ENCODE measurements around the gene ABCA2. TPM values are rescaled to one million over a fixed set of nuclear protein-coding genes. Genes with fewer than 3 reads are reported as not detected.

ABCA2 gene
- total and polyA plus RNA-seq, 4 donors = 2.9 to 15.2 (median 12.3) TPM

DNA sequence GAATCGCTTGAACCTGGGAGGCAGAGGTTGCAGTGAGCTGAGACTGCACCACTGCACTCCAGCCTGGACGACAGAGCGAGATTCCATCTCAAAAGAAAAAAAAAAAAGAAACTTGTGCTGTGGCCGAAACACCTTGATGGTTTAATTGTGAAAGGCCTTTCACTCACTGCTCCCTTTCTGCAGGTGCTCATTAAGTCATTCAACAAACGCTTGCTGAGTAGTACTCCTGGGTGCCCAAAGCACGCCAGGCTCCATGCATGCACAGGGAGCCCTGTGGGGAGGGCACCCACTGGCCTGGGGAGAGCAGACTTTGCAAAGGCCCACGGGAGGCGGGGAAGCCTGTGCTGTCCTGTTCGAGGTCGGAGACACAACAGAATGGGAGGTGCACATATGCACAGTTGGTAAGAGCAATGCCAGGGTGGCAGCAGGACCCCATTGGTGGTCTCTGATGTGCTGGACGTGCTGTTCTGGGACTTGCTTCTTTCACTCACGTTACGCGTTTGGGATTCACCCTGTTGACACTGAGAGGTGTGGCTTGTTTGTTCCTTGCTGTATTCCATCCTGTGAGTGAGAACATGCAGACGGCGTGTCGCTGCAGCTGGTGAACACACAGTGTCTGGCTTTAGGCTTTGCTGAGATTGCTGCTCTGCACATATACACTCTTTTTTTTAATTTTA, 28.8 kb upstream of the ABCA2 start:
- H3K9me3 ChIP-seq (ENCODE audit: control insufficient read depth in 4 of 4, low read length in 3 of 4) = no peaks in the 10 kb centered on the region
- no peak overlapping the region for H3K27ac ChIP-seq (ENCODE audit: low read depth in 1 of 2, low read length in 2 of 2)
- H3K27me3 ChIP-seq (ENCODE audit: control insufficient read depth in 4 of 4, insufficient read depth in 4 of 4, low read length in 3 of 4) = no peaks in the 10 kb centered on the region
- H3K9ac ChIP-seq (ENCODE audit: low read depth in 1 of 2, low read length in 2 of 2) = no peak overlapping the region
- DNase-seq (ENCODE audit: low spot score) = no peak
- TF ChIP-seq, protein P1, sequence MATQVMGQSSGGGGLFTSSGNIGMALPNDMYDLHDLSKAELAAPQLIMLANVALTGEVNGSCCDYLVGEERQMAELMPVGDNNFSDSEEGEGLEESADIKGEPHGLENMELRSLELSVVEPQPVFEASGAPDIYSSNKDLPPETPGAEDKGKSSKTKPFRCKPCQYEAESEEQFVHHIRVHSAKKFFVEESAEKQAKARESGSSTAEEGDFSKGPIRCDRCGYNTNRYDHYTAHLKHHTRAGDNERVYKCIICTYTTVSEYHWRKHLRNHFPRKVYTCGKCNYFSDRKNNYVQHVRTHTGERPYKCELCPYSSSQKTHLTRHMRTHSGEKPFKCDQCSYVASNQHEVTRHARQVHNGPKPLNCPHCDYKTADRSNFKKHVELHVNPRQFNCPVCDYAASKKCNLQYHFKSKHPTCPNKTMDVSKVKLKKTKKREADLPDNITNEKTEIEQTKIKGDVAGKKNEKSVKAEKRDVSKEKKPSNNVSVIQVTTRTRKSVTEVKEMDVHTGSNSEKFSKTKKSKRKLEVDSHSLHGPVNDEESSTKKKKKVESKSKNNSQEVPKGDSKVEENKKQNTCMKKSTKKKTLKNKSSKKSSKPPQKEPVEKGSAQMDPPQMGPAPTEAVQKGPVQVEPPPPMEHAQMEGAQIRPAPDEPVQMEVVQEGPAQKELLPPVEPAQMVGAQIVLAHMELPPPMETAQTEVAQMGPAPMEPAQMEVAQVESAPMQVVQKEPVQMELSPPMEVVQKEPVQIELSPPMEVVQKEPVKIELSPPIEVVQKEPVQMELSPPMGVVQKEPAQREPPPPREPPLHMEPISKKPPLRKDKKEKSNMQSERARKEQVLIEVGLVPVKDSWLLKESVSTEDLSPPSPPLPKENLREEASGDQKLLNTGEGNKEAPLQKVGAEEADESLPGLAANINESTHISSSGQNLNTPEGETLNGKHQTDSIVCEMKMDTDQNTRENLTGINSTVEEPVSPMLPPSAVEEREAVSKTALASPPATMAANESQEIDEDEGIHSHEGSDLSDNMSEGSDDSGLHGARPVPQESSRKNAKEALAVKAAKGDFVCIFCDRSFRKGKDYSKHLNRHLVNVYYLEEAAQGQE (IDR thresholded peaks at IDR 0.05) = no peak
- TF ChIP-seq FOXA2 (IDR thresholded peaks at IDR 0.05) (no peak), YY1 (IDR thresholded peaks at IDR 0.05) (no peak), RAD21 (IDR thresholded peaks at IDR 0.05) (no peak)
- H3K4me1 ChIP-seq (ENCODE audit: control insufficient read depth in 4 of 4, insufficient read depth in 4 of 4, low read length in 3 of 4) = peaks cover 21 to 38% (median 30%) of the 10 kb centered on the region in 4 donors
- WGBS = 68% methylated on average over 17 of the region's 17 CpGs
- no peaks in the 10 kb centered on the region for H3K36me3 ChIP-seq (ENCODE audit: control insufficient read depth in 4 of 4, insufficient read depth in 3 of 4, low read depth in 1 of 4, low read length in 3 of 4)
- H3K4me3 ChIP-seq (ENCODE audit: low read depth in 1 of 3, low read length in 3 of 3) = no peak overlapping the region

DNA sequence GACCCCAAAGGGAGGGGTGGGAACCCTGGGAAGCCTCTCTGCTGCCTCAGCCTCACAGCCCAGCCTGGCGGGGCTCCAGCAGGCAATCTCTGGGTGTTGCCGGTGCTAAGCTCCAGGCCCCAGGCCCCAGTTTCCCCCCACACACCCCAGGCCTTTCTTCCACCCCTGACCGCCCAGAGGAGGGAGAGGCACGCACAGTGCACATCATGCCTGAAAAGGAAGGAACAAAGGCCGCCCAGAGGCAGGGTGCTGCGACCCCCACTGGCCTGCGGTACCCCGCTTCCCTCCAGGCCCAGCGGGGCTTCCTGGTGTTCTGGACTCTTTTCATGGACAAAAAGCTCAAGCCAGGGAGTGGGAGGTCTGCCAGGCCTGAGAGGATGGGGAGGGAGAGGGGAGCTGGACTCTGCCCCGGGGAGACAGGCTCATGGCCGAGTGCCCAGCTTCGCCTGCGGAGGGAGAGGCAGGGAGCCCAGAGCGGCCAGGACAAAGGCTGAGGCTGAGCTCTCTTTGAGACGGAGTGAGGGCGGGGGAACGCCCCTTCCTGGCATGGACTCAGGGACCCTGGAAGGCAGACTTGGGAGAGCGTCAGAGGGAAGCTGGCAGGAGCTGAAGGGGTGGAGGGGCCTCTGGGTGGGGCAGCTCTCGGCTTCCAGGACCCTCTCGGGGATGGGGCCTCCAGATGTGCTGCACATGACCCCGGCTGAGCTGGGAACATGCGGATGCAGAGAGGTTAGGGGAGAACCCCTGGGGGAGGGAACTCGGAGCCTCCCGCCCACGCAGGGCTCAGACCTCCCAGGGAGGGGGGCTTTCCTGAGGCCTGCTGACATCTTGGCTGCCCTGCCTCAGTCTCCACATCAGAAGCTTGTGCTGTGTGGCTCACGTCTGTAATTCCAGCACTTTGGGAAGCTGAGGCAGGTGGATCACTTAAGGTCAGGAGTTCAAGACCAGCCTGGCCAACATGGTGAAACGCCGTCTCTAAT, 27.6 kb upstream of the ABCA2 start:
- WGBS = 24% methylated on average over 28 of the region's 28 CpGs
- Histone ChIP-seq H3K27ac (ENCODE audit: low read depth in 1 of 2, low read length in 2 of 2) (peak overlapping the region; percentile 84 to 88), H3K9me3 (ENCODE audit: control insufficient read depth in 4 of 4, low read length in 3 of 4) (no peaks in the 10 kb centered on the region), H3K36me3 (ENCODE audit: control insufficient read depth in 4 of 4, insufficient read depth in 3 of 4, low read depth in 1 of 4, low read length in 3 of 4) (no peaks in the 10 kb centered on the region), H3K27me3 (ENCODE audit: control insufficient read depth in 4 of 4, insufficient read depth in 4 of 4, low read length in 3 of 4) (no peaks in the 10 kb centered on the region), H3K9ac (ENCODE audit: low read depth in 1 of 2, low read length in 2 of 2) (no peak overlapping the region), H3K4me1 (ENCODE audit: control insufficient read depth in 4 of 4, insufficient read depth in 4 of 4, low read length in 3 of 4) (peaks cover 21 to 38% (median 30%) of the 10 kb centered on the region in 4 donors), H3K4me3 (ENCODE audit: low read depth in 1 of 3, low read length in 3 of 3) (no peak overlapping the region)
- peak; percentile 75 for DNase-seq (ENCODE audit: low spot score)
- TF ChIP-seq YY1 (IDR thresholded peaks at IDR 0.05) = peak; percentile 43
- TF ChIP-seq, protein P2, sequence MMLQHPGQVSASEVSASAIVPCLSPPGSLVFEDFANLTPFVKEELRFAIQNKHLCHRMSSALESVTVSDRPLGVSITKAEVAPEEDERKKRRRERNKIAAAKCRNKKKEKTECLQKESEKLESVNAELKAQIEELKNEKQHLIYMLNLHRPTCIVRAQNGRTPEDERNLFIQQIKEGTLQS (IDR thresholded peaks at IDR 0.05) = no peak
- no peak for TF ChIP-seq FOXA1 (IDR thresholded peaks at IDR 0.05)
- peak; percentile 81 for TF ChIP-seq SP1 (IDR thresholded peaks at IDR 0.05)
- TF ChIP-seq RAD21 (IDR thresholded peaks at IDR 0.05) = peak in 1 of 2 donors; percentile 24
- peak in 1 of 2 donors; percentile 23 for TF ChIP-seq JUND (IDR thresholded peaks at IDR 0.05)
- TF ChIP-seq, protein P3, sequence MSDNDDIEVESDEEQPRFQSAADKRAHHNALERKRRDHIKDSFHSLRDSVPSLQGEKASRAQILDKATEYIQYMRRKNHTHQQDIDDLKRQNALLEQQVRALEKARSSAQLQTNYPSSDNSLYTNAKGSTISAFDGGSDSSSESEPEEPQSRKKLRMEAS (IDR thresholded peaks at IDR 0.05) = no peak
- TF ChIP-seq EGR1 (IDR thresholded peaks at IDR 0.05; ENCODE audit: low read depth in 2 of 2) = peak in 1 of 2 donors; percentile 18
- TF ChIP-seq GABPA (IDR thresholded peaks at IDR 0.05 in 1 of 2, conservative IDR thresholded peaks at IDR 0.05 in 1 of 2) = peak in 1 of 2 donors; percentile 49
- TF ChIP-seq FOXA2 (IDR thresholded peaks at IDR 0.05) = no peak
- peak; percentile 51 to 69 for TF ChIP-seq RXRA (IDR thresholded peaks at IDR 0.05)
- TF ChIP-seq NR2F2 (IDR thresholded peaks at IDR 0.05) = peak; percentile 61
- TF ChIP-seq HNF4A (conservative IDR thresholded peaks at IDR 0.05) = peak; percentile 87 to 94
- TF ChIP-seq HNF4G (IDR thresholded peaks at IDR 0.05) = peak; percentile 88

Data from liver (tissue), 9 donors.